Loucy (cell line): ENCODE measurements around the gene SLC19A1.

Experiments used
- H2AFZ ChIP-seq: fragments of 200-600 bp; sonication (generic); 2 replicates; pipeline ENCODE4 v1.6.0; 2016; ENCODE audit warnings: antibody characterized with exemption, mild to moderate bottlenecking, low read length, moderate library complexity
- H3F3A ChIP-seq: fragments of 200-600 bp; 2 replicates; pipeline ENCODE4 v1.6.0; 2016; ENCODE audit warnings: antibody characterized with exemption, low read depth, mild to moderate bottlenecking
- H3K27me3 ChIP-seq: fragments of 200-600 bp; sonication (generic); 2 replicates; pipeline ENCODE4 v1.6.1; 2014; ENCODE audit warnings: low read length, mild to moderate bottlenecking; ENCODE audit not compliant: insufficient read depth, poor library complexity, severe bottlenecking
- H3K36me3 ChIP-seq: fragments of 200-600 bp; sonication (generic); 2 replicates; pipeline ENCODE4 v1.6.1; 2016; ENCODE audit warnings: low read length; ENCODE audit not compliant: insufficient read depth
- H3K4me1 ChIP-seq: fragments of 200-600 bp; sonication (generic); 2 replicates; pipeline ENCODE4 v1.5.1; 2014; ENCODE audit warnings: low read length, mild to moderate bottlenecking; ENCODE audit not compliant: insufficient read depth, poor library complexity, severe bottlenecking
- H3K4me2 ChIP-seq: fragments of 200-600 bp; sonication (generic); 2 replicates; pipeline ENCODE4 v1.6.0; 2014; ENCODE audit warnings: antibody characterized with exemption, low read length, low read depth, mild to moderate bottlenecking; ENCODE audit not compliant: poor library complexity, severe bottlenecking
- H3K4me3 ChIP-seq: fragments of 200-600 bp; sonication (generic); 2 replicates; pipeline ENCODE4 v1.5.1; 2014; ENCODE audit warnings: low read length, mild to moderate bottlenecking, mixed read lengths; ENCODE audit not compliant: poor library complexity, severe bottlenecking
- H3K79me2 ChIP-seq: fragments of 200-600 bp; sonication (generic); 2 replicates; pipeline ENCODE4 v1.6.1; 2014; ENCODE audit warnings: low read length; ENCODE audit not compliant: insufficient read depth
- H3K9ac ChIP-seq: fragments of 200-600 bp; sonication (generic); 2 replicates; pipeline ENCODE4 v1.6.0; 2014; ENCODE audit warnings: mild to moderate bottlenecking, low read depth, low read length, moderate library complexity; ENCODE audit not compliant: poor library complexity, severe bottlenecking
- H3K9me2 ChIP-seq: fragments of 200-600 bp; sonication (generic); replicated peaks from 2 replicates; pipeline ENCODE4 v1.6.1; 2016; ENCODE audit warnings: low read depth, low read length, mixed read lengths
- H3K9me3 ChIP-seq: fragments of 200-600 bp; sonication (generic); 2 replicates; pipeline ENCODE4 v1.6.1; 2014; ENCODE audit warnings: mild to moderate bottlenecking, antibody characterized with exemption, low read length, low read depth; ENCODE audit not compliant: insufficient read depth
- H4K20me1 ChIP-seq: fragments of 200-600 bp; sonication (generic); 2 replicates; pipeline ENCODE4 v1.6.0; 2014; ENCODE audit warnings: antibody characterized with exemption, low read length, mild to moderate bottlenecking; ENCODE audit not compliant: insufficient read depth, poor library complexity, severe bottlenecking
- CTCF ChIP-seq: fragments of 200-600 bp; sonication (generic); conservative IDR thresholded peaks from 2 replicates; pipeline ENCODE4 v1.5.1; 2014; ENCODE audit warnings: mild to moderate bottlenecking, antibody characterized with exemption, low read length
- EZH2phosphoT487 ChIP-seq: fragments of 200-600 bp; IDR thresholded peaks from 2 replicates; pipeline ENCODE4 v1.6.1; 2018; ENCODE audit warnings: antibody characterized with exemption, mild to moderate bottlenecking, moderate library complexity, borderline replicate concordance

The SLC19A1 gene

DNA sequence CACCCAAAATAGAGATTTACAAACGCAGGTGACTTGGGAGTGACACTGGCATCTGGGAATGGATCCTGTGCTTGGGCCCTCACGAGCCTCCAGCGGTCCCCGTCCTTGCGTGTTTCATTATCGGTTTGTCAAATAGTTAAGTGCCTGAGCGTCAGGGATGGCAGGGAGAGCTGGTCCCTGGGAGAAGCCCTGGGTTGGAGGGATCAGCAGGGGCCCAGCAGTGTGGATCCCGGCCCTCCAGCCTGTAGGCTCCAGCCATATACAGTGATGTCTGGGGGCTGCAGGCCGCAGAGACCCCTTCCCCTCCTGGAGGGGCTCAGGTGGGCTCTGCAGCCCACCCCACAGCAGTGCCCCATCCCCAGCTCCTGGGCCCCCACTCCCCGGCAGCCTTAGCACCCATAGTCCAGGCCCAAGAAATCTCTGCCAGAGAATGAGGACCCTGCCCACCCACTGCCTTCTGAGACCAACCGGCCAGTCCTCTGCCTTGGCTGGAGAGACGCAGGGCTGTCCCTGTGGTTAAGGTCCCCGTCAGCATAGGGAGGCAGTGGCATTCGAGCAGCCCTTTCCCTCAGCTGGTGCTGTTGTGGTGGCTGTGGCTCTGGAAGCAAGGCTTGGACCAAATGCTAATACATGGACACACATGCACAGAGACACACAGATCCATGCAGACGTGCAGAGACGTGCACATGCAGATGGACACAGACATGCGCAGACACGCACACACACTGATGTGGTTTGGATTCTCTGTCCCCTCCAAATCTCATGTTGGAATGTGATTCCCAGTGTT lies 2.4 kb upstream of the SLC19A1 start:
- TF ChIP-seq CTCF (no peak), EZH2phosphoT487 (no peak)
- Histone ChIP-seq H2AFZ (no peak overlapping the region), H3K9me2 (no peaks in the 10 kb centered on the region), H3K9me3 (no peaks in the 10 kb centered on the region), H3K4me1 (peaks cover 26% of the 10 kb centered on the region), H3K27me3 (no peaks in the 10 kb centered on the region), H3F3A (peaks cover 3% of the 10 kb centered on the region; the same call in 1 of the 2 replicates), H3K36me3 (no peaks in the 10 kb centered on the region), H3K9ac (no peak overlapping the region), H3K4me3 (no peak overlapping the region), H3K79me2 (peaks cover 25% of the 10 kb centered on the region), H3K4me2 (no peak overlapping the region), H4K20me1 (peaks cover 19% of the 10 kb centered on the region)

- peak overlapping the region; percentile 84 for H3K9ac ChIP-seq
Measured at GRCh38 chr21:45543710-45544448, 1.6 kb upstream of the SLC19A1 start.

DNA sequence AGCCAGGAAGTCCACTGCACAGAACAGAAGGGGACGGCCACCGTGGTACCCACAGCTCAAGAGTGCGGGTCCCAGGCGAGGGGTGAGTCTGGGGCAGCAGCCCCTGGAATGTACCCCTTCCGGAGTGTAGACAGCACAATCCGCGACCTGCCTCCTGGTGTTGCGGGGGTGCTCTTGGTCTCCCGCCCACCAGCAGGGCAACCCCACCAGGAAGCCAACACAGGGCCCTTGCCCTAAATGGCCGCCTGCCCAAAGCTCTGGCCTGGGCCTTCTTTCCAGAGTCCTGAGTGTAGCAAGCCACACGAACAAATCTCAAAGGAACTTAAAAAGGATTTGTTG lies 1.1 kb upstream of the SLC19A1 start:
- Histone ChIP-seq H3K9ac (peak overlapping the region; percentile 84), H3K27me3 (no peaks in the 10 kb centered on the region), H3K4me2 (peak overlapping the region; percentile 93), H3K9me2 (no peaks in the 10 kb centered on the region), H3F3A (peaks cover 3% of the 10 kb centered on the region; the same call in 1 of the 2 replicates), H3K4me3 (peak overlapping the region; percentile 74), H3K79me2 (peaks cover 38% of the 10 kb centered on the region), H3K9me3 (no peaks in the 10 kb centered on the region), H3K36me3 (no peaks in the 10 kb centered on the region), H3K4me1 (peaks cover 26% of the 10 kb centered on the region), H4K20me1 (peaks cover 22% of the 10 kb centered on the region), H2AFZ (no peak overlapping the region)
- no peak for TF ChIP-seq EZH2phosphoT487
- TF ChIP-seq CTCF: no peak

More at GRCh38 chr21:45543710-45544448, 1.6 kb upstream of the SLC19A1 start:
- TF ChIP-seq EZH2phosphoT487: no peak
- no peak for TF ChIP-seq CTCF
- Histone ChIP-seq H3F3A (peaks cover 3% of the 10 kb centered on the region; the same call in 1 of the 2 replicates), H3K4me3 (peak overlapping the region; percentile 74), H3K4me2 (peak overlapping the region; percentile 93), H3K4me1 (peaks cover 26% of the 10 kb centered on the region), H4K20me1 (peaks cover 22% of the 10 kb centered on the region), H3K79me2 (peaks cover 32% of the 10 kb centered on the region), H2AFZ (no peak overlapping the region), H3K9me2 (no peaks in the 10 kb centered on the region), H3K36me3 (no peaks in the 10 kb centered on the region), H3K27me3 (no peaks in the 10 kb centered on the region), H3K9me3 (no peaks in the 10 kb centered on the region)
